HG02852 (cell line): ENCODE measurements around the gene ICAM4.
"Not testable (repeated sequence)": the region's sequence is repeated elsewhere in the genome, so short reads cannot be mapped to it uniquely, and the experiment has no call there.

Source experiments
- ATAC-seq: cut with Tn5 transposase; IDR thresholded peaks from one replicate; pipeline ENCODE4 v1.9.1; 2021; ENCODE audit warnings: mild to moderate bottlenecking, moderate library complexity; ENCODE audit not compliant: unreplicated experiment

The ICAM4 gene, protein sequence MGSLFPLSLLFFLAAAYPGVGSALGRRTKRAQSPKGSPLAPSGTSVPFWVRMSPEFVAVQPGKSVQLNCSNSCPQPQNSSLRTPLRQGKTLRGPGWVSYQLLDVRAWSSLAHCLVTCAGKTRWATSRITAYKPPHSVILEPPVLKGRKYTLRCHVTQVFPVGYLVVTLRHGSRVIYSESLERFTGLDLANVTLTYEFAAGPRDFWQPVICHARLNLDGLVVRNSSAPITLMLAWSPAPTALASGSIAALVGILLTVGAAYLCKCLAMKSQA

DNA sequence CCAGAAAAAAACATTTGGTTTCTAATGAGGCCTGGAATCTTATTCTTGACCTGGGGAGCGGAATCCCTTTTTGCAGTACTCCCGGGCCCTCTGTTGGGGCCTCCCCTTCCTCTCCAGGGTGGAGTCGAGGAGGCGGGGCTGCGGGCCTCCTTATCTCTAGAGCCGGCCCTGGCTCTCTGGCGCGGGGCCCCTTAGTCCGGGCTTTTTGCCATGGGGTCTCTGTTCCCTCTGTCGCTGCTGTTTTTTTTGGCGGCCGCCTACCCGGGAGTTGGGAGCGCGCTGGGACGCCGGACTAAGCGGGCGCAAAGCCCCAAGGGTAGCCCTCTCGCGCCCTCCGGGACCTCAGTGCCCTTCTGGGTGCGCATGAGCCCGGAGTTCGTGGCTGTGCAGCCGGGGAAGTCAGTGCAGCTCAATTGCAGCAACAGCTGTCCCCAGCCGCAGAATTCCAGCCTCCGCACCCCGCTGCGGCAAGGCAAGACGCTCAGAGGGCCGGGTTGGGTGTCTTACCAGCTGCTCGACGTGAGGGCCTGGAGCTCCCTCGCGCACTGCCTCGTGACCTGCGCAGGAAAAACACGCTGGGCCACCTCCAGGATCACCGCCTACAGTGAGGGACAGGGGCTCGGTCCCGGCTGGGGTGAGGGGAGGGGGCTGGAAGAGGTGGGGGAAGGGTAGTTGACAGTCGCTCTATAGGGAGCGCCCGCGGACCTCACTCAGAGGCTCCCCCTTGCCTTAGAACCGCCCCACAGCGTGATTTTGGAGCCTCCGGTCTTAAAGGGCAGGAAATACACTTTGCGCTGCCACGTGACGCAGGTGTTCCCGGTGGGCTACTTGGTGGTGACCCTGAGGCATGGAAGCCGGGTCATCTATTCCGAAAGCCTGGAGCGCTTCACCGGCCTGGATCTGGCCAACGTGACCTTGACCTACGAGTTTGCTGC is at the start of gene ICAM4:
Gene ICAM4 (plus strand): TSS at position 153 of the 935 bp plus-strand sequence. CDS start 58 bp downstream, at position 211.
- no peak for ATAC-seq

DNA sequence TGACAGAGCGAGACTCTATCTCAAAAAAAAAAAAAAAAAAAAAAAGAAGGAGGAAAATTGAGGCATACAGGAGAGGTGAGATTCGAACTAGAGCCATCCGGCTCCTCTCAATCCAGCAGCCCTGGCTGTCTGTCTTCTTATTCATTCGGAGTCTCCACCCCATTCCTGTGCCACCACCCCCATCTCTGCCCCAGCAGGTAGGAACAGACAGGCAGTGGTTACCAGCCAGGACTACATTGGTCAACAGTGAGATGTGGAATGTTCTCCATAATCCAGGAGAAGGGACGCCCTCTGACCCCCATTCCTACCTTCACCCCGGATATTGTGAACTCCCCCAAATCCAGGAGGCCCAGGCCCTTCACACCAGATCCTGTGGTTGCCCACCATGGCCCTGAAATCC is 49.1 kb upstream of the ICAM4 start:
- no peak for ATAC-seq

DNA sequence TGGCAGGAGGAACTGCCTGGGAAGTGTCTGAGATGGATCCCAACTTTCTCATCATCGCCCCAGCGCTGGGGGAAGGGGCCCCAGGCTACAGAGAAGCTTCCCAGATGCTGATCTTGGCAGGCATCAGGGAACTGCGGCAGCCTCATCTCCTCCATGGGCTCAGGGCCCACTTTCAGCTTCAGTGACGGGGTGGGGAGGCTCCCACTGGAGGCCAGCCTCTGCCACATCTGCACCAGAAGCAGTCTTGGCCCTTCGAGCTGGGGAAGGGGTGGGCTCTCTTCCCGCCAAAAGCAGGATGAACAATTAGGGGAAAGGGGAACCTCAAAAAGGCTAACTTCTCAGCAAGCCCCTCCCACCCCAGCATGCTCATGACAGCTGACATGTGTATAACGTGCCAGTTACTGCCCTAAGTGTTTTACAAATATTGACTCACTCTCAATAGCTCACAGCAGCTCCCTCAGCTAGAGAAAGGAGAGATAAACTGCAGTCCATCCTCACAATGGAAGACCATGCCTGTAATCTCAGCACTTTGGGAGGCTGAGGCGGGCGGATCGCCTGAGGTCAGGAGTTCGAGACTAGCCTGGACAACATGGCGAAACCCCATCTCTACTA is 48.5 kb upstream of the ICAM4 start:
- no peak for ATAC-seq

DNA sequence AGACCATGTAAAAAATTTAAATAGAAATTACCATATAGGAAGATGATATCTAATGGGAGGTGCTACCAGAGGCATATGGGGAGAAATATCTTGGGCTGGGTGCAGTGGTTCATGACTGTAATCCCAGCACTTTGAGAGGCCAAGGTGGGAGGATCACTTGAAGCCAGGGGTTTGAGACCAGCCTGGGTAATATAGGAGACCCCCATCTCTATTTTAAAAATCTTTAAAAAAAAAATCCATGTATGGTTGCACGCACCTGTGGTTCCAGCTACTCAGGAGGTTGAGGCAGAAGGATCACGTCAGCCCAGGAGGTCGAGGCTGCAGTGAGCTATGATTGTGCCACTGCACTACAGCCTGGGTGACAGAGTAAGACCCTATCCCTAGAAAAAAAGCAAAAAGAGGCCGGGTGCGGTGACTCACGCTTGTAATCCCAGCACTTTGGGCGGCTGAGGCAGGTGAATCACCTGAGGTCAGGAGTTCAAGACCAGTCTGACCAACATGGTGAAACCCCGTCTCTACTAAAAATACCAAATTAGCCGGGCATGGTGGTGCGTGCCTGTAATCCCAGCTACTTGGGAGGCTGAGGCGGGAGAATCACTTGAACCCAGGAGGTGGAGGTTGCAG is 44.8 kb upstream of the ICAM4 start:
- not testable (repeated sequence) for ATAC-seq

DNA sequence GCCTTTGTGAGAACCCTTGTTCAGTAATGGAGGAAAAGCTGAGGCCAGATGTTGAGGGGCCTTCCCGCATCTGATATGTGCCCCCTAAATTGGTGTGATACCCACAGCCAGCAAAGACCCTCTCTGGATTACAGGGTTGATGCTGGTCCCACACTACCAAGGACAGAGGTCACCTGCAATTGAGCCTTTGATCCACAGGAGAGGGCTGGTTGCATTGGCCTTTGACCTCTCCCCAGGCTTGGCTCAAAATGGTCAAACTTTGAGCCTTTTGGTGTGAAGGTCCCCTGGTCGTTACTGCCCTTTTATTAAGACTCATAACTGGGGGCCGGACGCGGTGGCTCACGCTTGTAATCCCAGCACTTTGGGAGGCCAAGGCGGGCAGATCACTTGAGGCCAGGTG is 43.1 kb upstream of the ICAM4 start:
- ATAC-seq: no peak

DNA sequence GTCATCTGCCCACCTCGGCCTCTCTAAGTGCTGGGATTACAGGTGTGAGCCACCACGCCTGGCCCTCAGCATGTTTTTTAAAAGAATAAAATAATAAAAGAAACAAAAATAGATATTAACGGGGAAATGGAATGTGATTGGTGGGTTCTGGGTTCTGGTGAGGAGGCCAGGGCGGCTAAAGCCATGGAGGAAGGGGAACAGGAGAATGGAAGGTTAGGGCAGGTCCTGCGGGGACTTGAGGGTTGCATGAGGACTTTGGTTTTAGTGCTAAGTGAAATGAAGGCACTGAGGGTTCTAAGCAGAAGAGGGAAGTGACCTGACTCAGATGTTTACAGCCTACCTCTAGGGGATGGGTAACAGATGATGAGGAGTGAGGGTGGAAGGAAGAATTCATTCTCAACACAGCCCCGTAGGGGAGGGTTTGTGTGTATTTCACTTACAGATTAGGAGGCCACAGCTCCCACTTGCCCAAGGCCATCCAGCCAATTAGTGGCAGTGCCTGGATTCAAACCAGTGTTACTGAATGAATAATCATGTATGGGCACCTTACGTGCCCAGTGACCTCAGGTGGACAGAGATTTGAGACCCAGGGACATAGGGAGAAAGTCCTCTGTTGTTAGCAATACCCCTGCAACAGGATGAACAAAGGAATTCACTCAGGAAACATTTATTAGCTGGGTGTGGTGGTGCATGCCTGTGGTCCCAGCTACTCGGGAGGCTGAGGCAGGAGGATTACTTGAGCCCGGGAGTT is 41.4 kb upstream of the ICAM4 start:
- no peak for ATAC-seq

DNA sequence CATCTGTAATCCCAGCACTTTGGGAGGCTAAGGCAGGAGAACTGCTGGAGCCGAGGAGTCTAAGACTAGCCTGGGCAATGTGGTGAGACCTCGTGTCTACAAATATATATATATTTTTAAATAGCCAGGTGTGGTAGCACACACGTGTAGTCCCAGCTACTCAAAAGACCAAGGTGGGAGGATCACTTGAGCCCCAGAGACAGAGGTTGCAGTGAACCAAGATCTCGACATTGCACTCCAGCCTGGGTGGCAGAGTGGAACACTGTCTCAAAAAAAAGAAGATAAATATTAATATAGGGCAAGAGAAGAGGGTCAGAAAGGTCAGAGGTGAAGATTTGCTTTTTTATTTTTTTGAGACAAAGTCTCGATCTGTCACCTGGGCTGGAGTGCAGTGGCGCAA is 40.2 kb upstream of the ICAM4 start:
- ATAC-seq: no peak

DNA sequence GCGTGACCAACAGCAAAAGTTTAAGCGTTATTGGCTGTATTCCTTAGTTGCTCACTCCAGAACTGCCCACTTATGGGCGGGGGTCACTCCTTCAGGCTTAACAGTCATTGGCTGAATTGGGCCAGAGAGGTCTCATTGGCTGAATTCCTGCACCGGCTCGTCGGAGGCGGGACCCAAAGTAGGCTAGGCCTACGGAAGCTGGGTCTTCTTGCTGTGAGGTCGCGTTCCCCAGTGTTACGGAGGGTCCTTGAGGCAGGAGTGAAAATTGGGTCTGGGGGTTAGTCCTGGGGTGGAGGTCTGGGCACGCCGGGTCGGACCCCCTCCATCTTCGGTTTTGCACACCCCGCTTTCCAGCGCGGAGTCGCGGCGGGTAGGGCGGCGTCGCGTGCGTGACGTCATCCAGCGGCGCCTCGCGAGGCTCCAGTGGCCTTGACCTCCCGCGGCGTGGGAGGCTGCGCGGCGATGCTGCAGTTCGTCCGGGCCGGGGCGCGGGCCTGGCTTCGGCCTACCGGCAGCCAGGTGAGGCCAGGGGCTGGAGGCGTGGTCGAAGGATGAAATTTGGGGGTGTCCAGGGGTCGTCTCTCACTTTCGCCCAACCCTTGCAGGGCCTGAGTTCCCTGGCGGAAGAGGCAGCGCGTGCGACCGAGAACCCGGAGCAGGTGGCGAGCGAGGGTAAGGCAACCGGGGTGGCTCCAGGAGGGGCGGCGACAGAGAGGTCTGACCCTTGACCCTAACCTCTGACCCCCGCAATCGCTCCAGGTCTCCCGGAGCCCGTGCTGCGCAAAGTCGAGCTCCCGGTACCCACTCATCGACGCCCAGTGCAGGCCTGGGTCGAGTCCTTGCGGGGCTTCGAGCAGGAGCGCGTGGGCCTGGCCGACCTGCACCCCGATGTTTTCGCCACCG is 34.7 kb upstream of the ICAM4 start, which contains the start of gene MRPL4:
Gene MRPL4 (plus strand): TSS at position 423 of the 903 bp plus-strand sequence. CDS start 40 bp downstream, at position 463.
- ATAC-seq: peak; percentile 83

DNA sequence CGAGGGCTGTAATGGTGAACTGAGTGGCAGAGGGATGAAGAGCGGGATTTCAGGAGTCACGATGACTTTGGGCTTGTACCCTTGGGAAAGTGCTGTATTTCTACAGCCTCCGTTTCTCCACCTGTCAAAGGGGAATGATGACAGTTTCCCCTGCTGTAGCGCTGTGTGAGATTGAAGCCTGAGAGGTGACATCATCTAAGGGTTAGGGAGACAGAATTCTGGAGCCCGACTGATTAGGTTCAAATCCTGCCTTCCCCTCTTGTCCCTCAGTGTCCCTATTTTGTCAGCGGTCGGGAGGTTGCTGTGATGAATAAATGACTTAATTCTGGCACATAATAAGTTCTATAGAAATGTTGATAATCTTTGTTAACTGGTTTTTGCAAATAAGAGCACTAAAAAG is 34.0 kb upstream of the ICAM4 start:
- ATAC-seq: no peak

DNA sequence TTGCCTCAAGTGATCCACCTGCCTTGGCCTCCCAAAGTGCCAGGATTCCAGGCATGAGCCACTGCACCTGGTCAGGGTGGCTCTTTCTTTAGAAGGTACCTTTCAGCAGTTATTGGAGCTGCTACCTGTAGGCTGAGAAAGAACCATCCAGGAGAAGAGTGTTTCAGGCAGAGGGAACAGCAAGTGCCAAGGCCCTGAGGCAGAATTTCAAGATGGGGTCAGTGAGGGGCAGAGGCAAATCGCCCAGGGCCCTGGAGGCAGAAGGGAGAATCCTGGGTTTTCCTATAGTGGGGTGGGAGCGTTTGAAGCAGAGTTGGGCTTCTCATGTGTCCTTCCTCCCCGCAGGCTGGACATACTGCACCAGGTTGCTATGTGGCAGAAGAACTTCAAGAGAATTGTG is 32.5 kb upstream of the ICAM4 start:
- ATAC-seq: no peak

DNA sequence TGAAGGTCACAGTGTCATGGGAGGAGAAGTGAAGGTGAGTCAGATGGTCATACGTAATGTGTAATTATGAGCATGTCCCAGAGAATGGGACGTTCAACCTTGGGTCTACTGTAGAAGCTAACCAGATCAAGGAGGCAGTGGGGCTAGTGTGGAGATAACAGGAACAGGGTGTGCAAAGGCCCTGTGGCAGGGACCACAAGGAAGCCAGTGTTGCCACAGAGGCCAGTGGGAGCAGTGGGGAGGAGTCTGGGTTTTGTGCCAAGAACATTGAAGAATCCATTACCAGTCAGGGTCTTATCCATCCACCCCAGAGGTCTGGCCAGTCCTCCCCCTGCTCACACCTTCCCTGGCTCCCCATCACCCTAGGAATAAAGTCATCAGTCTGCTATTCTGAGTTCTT is 31.4 kb upstream of the ICAM4 start:
- ATAC-seq: no peak

DNA sequence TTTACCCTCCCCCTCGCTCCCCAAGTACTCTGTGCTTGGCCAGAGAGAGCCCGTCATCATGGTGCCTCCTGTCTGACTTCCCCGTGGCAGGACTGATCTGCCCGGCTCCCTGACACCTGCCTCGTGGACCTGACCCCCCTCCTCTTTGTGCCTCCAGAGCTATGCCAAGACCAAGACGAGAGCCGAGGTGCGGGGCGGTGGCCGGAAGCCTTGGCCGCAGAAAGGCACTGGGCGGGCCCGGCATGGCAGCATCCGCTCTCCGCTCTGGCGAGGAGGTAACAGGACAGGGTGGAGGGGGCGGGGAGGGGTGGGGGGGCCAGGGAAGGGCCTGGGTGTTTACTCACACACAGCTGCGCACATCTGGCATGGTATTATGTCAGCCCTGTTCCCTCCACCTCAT is 30.2 kb upstream of the ICAM4 start:
- no peak for ATAC-seq

DNA sequence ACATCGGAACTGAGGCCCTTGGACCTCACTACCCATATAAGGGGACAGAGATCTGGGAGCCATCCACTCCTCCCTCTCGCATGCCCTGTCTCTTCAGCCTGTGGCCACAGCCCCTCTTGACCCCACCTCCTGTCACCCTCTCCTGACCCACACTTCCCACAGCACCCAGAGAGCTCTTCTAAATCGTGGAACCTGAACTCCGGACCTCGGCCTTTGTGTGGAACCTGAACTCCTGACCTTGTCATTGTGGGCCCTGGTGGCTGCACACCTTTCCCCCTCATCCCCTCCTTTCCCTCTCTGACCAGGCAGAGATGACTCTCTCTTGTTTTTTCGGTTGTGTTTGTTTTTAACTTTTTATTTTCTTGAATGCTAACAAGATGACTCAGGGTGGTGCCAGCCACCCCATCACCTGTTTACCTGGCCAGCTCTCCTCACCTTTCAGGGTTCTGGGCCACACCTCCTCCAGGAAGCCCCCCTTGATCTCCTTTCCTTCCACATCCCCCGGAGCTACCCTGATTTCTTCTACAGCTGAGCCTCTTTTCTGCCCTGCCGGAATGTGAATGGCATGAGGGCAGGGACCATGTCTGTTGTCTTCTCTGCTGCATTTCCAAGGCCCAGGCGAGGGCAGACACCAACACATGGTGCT is 29.7 kb upstream of the ICAM4 start:
- no peak for ATAC-seq

DNA sequence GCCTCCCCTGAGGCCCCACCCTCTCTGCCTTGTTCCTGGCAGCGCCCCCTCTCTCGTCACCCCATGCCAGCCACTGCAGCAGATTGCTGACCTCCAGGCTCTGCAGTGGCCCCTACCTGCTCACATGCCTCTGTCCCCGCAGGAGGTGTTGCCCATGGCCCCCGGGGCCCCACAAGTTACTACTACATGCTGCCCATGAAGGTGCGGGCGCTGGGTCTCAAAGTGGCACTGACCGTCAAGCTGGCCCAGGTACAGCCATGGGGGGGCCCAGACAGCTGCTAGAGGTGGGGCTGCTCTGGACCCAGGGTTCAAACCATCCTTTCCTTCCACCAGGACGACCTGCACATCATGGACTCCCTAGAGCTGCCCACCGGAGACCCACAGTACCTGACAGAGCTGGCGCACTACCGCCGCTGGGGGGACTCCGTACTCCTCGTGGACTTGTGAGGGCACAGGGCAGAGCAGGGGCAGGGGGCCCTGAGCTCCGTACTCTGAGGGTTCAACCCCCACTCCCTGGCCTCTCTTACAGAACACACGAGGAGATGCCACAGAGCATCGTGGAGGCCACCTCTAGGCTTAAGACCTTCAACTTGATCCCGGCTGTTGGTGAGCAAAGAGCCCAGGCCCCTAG is 28.6 kb upstream of the ICAM4 start:
- no peak for ATAC-seq

DNA sequence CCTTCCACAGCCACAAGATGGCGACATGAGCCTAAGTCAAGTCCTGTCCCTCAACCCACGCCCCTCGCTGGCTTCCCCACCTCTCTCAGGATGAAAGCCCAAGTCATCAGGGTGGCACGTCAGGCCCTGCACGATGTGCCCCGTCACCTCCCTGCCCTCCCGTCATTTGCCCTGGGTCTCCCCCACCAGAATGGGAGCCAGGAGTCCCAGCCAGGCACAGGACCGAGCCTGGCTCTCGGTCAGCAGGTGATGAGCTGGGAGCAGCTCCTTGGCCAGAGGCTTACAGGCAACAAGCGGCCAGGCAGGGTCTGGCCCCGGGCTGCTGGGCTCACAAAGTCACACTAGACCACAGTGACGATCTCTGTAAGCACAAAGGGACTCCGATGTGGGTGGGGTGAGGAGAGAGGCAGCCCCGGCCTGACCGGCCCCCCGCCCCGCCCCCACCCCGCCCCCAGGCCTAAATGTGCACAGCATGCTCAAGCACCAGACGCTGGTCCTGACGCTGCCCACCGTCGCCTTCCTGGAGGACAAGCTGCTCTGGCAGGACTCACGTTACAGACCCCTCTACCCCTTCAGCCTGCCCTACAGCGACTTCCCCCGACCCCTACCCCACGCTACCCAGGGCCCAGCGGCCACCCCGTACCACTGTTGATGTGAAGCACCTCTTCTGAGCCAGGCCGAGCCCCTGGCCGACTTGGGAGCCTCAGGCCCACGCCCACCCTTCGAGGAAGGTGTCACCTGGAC is 27.4 kb upstream of the ICAM4 start:
- ATAC-seq: no peak

DNA sequence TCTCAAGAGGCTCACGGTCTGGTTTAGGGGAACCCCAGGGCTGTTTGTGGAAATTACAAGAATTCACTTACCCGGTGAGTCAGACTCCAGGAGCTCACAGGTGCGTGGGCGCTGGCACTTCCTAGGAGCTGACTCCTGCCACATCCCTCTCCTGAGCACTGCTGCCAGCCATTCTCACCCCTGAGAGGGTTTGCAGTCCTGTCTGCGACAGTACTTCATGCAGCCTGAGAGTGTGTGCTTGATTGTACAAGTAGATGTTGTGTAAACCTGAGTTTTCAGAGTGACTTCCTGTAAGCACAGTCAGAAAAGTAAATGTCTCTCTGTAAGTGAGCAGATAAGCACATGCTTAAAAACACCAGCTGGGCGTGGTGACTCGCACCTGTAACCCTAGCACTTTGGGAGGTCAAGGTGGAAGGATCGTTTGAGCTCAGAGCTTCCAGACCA is 26.6 kb upstream of the ICAM4 start:
- ATAC-seq: no peak

DNA sequence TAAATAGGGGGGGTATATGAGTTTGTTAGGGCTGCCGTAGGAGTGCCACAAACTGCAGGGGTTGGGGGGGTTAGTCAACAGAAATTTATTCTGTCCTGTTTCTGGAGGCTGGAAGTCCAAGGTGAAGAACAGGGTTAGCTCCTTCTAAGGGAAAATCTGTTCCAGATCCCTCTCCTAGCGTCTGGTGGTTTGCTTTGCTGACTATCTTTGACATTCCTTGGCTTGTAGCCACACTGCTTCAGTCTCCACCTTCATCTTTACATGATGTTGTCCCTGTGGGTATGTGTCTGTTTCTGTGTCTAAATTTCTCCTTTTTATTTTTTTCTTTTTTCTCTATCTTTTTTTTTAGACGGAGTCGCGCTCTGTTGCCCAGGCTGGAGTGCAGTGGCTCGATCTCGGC is 24.0 kb upstream of the ICAM4 start:
- no peak for ATAC-seq

DNA sequence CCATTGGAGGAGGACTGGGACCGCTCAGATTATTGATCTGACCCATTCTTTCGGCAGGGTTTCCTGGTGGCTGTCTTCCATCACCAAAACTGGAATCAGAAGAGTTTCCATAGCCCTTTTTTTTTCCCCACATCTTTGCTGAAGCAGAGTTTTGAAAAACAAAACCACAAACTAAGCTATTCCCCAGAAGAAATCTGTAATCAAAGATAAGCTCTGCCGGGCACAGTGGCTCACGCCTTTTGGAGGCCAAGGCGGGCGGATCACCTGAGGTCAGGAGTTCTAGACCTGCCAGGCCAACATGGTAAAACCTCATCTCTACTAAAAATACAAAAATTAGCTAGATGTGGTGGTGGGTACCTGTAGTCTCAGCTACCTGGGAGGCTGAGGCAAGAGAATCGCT is 20.0 kb upstream of the ICAM4 start:
- no peak for ATAC-seq
